Motor neuron (in vitro differentiated cells): ENCODE measurements around the gene BCAT1. TPM values are rescaled to one million over a fixed set of nuclear protein-coding genes. Genes with fewer than 3 reads are reported as not detected.
"Not testable (repeated sequence)": the region's sequence is repeated elsewhere in the genome, so short reads cannot be mapped to it uniquely, and the experiment has no call there.

Experiments used
- ATAC-seq, 8 experiments: fragments of 200-7000 bp; cut with Tn5 transposase; replicated peaks in 6 of 8; 2 replicates each; pipeline ENCODE4 v1.8.0; 2021; ENCODE audit warnings: mild to moderate bottlenecking in 8 of 8, moderate library complexity in 8 of 8
- H3K27ac ChIP-seq, 2 donors: fragments of 250-450 bp; sonication (Bioruptor Pico); 2 replicates each; pipeline ENCODE4 v1.9.0; 2021; ENCODE audit warnings: antibody characterized with exemption in 2 of 2, mild to moderate bottlenecking in 2 of 2, moderate library complexity in 1 of 2
- H3K4me1 ChIP-seq, 2 donors: fragments of 250-450 bp; sonication (Bioruptor Pico); replicated peaks in 1 of 2; 2 replicates each; pipeline ENCODE4 v1.6.1; 2021; ENCODE audit warnings: antibody characterized with exemption in 2 of 2, mild to moderate bottlenecking in 2 of 2, moderate library complexity in 1 of 2
- H3K4me3 ChIP-seq, 5 donors: fragments of 250-450 bp; sonication (Bioruptor Pico); 2 replicates each; pipeline ENCODE4 v1.9.0; 2021; ENCODE audit warnings: antibody characterized with exemption in 5 of 5, mild to moderate bottlenecking in 5 of 5, moderate library complexity in 4 of 5
- WGBS, 10 experiments: fragments of 450-650 bp; shearing (Covaris generic); methylation state at CpG; one replicate each; pipeline ENCODE4 v1.0.0; 2022; 5-methylcytosine and 5-hydroxymethylcytosine counted together
- in situ Hi-C, 9 experiments: fragments of 400-800 bp; cut with MboI; loops; one replicate each; pipeline ENCODE4 v1.15.0; 2021; ENCODE audit warnings: low sequenced_read_pairs in 9 of 9, low pct_unique_long_range_greater_than_20kb in 2 of 9; ENCODE audit not compliant: unreplicated experiment in 9 of 9
- total RNA-seq, 8 experiments: library from RNA; unstranded; fragments of 300-600 nt; gene quantifications; 2 replicates each; pipeline versions ENCODE4 v1.2.3 to v1.2.4, GENCODE V29; 2022

Gene BCAT1
- total RNA-seq, 8 experiments from 2014 or later = 3.1 to 181 (median 97.1) TPM

DNA sequence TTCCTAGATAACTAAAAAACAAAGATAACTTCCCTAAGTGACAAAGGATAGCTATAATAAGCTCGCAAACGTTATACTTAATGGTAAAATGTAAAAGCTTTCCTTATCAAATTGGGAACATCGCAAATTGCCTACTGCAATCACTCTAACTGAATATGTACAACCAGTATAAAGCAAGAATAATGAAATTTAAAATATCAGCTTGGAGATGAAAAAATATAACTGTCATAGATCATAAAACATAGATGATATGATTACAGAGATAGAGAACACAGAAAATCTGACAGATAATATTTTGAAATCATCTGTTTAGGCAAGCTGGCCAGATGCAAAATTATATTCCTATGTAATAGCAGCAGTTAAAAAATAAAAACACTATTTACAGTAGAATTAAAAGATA is 64.0 kb downstream of the BCAT1 start:
- in situ Hi-C loops = no loop called here
- no peak for ATAC-seq
- no peak overlapping the region for H3K4me3 ChIP-seq
- 80 to 100% (median 96%) methylated on average over 2 to 3 of the region's 3 CpGs; no CpG with 5 or more reads in 1 of the 10 experiments for WGBS, 10 experiments
- H3K4me1 ChIP-seq = no peaks in the 10 kb centered on the region
- no peak overlapping the region for H3K27ac ChIP-seq

DNA sequence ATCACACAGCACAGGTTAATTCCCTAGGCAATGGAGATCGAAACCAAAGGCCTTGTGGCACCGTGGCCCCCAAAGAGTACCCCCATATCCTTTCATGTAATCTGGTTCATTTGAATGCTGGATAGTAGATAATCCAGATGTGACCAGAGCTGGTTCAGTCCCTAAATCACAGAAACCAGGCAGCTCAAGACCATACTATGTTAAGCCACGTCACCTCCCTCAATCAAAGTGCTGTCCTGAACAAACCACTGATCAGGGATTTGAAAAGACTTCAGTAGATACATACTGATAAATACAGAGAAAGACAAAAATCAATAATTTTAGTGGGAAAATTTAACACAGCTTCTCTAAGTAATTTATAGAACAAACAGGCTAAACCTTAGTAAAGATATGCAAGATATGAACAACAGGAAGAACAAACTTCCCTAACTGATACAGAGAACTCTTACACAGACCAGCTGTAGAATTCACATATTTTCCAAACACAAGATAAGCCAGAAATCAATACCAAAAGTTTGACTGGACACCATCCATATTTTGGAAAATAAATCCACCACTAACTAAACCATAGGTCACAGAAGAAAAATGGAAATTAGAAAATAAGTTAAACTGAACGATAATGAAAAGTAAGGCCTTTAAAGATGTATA is 67.1 kb downstream of the BCAT1 start:
- 72 to 100% (median 98%) methylated on average over 1 to 4 of the region's 4 CpGs; no CpG with 5 or more reads in 1 of the 10 experiments for WGBS, 10 experiments
- no peak for ATAC-seq
- H3K4me1 ChIP-seq = no peaks in the 10 kb centered on the region
- no peak overlapping the region for H3K27ac ChIP-seq
- in situ Hi-C loops = no loop called here
- no peak overlapping the region for H3K4me3 ChIP-seq

DNA sequence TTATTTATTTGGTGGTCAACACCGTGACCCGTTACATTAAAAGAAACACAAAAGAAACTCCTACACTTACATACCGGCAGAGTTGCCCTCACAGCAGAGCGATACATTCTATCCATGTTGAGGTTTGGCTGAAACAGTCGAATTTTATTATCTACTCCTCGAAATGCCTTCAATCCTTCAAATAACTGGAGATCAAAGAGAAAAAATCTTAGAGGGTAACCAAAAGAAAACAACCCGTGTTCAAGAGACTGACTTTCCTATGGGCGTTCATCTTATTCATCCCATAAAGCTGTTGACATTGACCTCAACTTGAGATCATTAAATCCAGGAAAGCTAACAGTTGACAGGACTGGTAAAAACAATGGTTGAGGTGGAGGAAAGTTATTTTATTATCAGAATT is 67.7 kb downstream of the BCAT1 start:
- Histone ChIP-seq H3K4me3 (no peak overlapping the region), H3K4me1 (no peaks in the 10 kb centered on the region), H3K27ac (no peak overlapping the region)
- in situ Hi-C loops = no loop called here
- 77 to 100% (median 94%) methylated on average over 2 to 8 of the region's 8 CpGs for WGBS, 10 experiments
- ATAC-seq = no peak

DNA sequence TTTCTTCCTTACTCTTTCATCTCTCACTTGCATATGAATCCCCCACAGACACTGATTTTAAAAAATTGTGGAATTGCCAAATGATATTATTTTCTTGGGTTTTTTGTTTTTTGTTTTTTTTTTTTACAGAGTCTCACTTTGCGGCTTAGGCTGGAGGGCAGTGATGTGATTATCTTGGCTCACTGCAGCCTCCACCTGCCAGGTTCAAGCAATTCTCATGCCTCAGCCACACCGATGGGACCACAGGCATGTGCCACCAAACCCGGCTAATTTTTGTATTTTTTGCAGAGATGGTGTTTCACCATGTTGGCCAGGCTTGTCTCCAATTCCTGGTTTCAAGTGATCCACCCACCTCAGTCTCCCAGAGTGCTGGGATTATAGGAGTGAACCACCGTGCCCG is 68.2 kb downstream of the BCAT1 start:
- no peak for ATAC-seq
- WGBS, 10 experiments = 87 to 100% (median 100%) methylated on average over 1 to 5 of the region's 5 CpGs

DNA sequence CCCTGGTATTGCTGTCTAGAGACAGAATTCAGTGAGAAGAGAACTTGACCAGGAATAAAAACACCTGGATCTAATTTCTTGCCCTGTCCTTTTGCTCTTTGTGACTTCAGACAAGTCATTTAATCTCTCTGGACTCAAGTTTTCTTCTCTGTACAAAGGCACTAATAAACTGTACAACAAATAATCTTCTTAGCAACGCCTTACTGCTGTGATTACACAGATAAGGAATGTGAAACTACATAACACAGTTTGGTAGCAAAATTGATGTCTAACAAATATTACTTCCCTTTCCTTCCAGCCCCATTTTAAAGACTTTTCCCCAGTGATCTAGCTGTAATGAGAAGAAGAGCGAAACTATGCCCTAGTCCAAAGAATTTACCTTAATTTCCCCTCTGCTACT is 69.3 kb downstream of the BCAT1 start:
- no peak overlapping the region for H3K27ac ChIP-seq
- ATAC-seq = peak in 1 of 8 experiments; percentile 51
- WGBS, 10 experiments = 39 to 100% (median 95%) methylated on average over 1 to 2 of the region's 2 CpGs; no CpG with 5 or more reads in 2 of the 10 experiments
- no peak overlapping the region for H3K4me3 ChIP-seq
- H3K4me1 ChIP-seq = no peaks in the 10 kb centered on the region
- in situ Hi-C loops = no loop called here

More for the DNA sequence above, 68.2 kb downstream of the BCAT1 start:
- in situ Hi-C loops = no loop called here
- Histone ChIP-seq H3K27ac (no peak overlapping the region), H3K4me1 (no peaks in the 10 kb centered on the region), H3K4me3 (no peak overlapping the region)

DNA sequence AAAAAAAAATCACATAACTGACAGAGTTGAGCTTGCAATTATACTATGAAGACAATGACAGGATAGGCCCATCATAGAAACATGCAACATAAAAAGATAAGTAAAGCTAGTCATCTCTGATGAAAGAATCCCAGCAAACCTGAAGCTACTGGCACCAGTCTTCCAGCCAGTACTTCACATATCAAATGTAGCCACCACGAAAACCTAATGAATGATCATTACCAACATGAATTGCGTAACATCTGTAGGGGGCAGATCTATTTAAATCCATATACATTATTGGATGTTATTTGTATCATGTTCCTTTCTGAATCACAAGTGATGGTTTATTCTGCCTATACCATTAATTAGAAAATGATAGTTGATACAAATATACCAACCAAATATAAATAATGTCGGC is 73.9 kb downstream of the BCAT1 start:
- ATAC-seq = no peak
- in situ Hi-C loops = no loop called here

DNA sequence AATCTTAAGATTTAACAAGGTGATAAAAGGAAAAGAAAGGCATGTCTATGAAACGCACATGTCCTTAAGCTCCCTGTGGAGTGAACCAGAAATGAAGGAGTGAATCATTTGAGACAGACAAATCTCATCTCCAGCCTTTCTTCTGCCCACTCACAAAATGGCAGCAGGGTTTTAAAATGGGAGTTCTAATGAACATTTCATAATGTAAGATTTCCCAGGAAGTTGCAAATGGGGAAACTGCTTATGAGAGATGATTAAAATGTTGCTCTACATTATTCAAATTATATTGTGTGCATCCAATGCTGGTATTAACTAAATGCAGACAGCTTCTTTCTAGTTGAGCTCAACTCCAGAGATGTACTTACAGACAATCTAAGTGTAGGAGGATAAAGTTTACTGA is 76.7 kb downstream of the BCAT1 start:
- WGBS, 10 experiments = 69 to 100% (median 82%) methylated on average over 1 of the region's 1 CpG; no CpG with 5 or more reads in 1 of the 10 experiments
- Histone ChIP-seq H3K4me3 (no peak overlapping the region), H3K27ac (no peak overlapping the region), H3K4me1 (no peaks in the 10 kb centered on the region)
- in situ Hi-C loops = no loop called here
- no peak for ATAC-seq

More for the DNA sequence above, 73.9 kb downstream of the BCAT1 start:
- no peaks in the 10 kb centered on the region for H3K4me1 ChIP-seq
- H3K27ac ChIP-seq = no peak overlapping the region
- WGBS, 10 experiments = 92 to 100% (median 100%) methylated on average over 1 to 3 of the region's 3 CpGs; no CpG with 5 or more reads in 1 of the 10 experiments
- no peak overlapping the region for H3K4me3 ChIP-seq

DNA sequence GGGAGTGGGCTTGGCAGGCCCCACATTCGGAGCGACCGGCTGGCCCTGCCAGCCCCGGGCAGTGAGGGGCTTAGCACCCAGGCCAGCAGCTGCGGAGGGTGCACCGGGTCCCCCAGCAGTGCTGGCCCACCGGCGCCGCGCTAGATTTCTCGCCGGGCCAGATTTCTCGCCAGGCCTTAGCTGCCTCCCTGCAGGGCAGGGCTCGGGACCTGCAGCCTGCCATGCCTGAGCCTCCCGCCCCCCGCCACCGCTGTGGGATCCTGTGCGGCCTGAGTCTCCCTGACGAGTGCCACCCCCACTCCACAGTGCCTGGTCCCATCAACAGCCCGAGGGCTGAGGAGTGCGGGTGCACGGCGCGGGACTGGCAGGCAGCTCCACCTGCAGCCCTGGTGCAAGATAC is 82.8 kb downstream of the BCAT1 start:
- H3K27ac ChIP-seq, in situ Hi-C loops, ATAC-seq, H3K4me3 ChIP-seq, H3K4me1 ChIP-seq: not testable (repeated sequence)
- WGBS, 10 experiments = 93 to 100% methylated on average over 1 to 3 of the region's 24 CpGs; no CpG with 5 or more reads in 8 of the 10 experiments

DNA sequence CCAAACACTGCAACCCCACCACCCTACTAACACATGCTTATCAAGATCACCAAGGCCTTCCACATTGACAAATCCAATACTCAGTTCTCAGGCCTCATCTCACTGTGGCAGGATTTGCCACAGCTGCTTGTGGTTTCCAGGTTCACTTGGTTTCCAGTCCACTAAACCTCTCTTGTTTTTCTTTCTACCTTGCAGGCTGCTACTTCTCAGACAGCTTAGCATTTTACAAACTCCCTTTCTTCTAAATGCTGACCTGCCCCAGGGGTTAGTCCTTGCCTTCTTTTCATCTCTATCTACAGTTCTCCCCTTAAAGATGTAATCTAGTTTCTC is 84.1 kb downstream of the BCAT1 start:
- Histone ChIP-seq H3K4me3 (no peak overlapping the region), H3K4me1 (no peaks in the 10 kb centered on the region), H3K27ac (no peak overlapping the region)
- in situ Hi-C loops = no loop called here
- ATAC-seq = no peak

DNA sequence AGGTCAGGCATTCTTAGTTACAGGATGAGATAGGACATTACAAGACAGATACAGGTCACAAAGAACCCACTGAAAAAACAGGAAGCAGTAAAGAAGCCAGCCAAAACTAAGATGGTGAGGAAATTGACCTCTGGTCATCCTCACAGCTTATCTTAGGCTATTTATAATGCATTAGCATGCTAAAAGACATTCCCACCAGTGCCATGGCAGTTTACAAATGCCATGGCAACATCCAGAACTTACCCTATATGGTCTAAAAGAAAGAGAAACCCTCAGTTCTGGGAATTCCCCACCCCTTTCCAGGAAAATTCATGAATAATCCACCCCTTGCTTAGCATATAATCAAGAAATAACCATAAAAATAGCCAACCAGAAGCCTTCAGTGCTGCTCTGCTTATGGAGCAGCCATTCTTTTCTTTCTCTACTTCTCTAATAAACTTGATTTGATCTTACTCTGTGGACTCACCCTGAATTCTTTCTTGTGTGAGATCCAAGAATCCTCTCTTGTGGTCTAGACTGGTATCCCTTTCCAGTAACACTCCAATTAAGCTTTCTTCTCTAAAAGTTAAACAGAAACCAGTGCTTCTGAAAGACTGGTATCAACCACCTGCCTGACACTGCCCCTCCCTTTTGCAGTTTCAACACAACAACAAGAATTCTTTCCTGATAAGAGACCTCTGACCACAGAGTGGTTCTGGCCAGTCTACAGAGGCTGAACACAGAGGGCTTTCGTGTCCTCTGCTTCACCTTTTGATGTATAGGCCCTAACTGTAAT is 86.9 kb downstream of the BCAT1 start:
- H3K27ac ChIP-seq = peak overlapping the region in 1 of 2 donors; percentile 45
- H3K4me1 ChIP-seq = no peaks in the 10 kb centered on the region
- H3K4me3 ChIP-seq = no peak overlapping the region
- WGBS, 10 experiments = 60 to 100% (median 84%) methylated on average over 1 of the region's 1 CpG; no CpG with 5 or more reads in 4 of the 10 experiments
- in situ Hi-C loops = no loop called here
- ATAC-seq = peak in 5 of 8 experiments; percentile 8 to 90 (median 80)

DNA sequence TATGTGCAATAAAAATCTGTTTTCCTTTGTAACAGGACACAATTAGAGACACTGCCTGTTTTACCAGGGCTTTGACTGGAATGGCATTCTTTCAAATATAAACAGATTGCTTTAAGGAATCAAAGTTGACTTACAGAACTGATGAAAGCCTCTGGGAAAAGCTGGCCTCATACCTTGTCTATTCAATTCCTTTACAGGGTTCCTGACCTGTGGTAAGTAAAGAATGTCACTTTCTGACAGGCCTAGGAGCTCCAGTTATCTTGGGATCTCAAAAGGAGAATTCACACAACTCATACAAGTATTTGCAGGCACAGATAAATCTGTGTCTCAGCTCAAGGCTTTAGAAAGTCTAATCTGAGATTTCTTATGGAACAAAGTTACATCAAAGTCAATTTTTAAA is 88.4 kb downstream of the BCAT1 start:
- Histone ChIP-seq H3K27ac (no peak overlapping the region), H3K4me1 (no peaks in the 10 kb centered on the region), H3K4me3 (no peak overlapping the region)
- in situ Hi-C loops = no loop called here
- no peak for ATAC-seq

DNA sequence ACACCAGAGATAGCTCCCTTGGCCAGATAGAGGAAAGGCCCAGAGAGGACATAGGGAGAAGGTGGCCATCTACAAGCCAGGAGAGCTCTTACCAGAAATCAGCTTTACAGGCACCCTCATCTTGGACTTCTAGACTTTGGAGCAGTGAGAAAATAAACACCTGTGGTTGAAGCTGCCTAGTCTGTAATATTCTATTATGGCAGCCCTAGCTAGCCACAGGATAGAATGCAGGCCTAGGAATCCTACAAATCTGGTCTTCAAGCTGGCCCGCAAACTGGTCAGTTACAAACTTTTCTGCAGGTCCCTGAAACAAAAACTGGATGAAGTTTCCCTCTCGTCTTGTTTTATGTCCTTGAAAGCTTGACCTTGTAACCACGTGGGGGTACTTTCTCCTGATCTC is 92.4 kb downstream of the BCAT1 start:
- in situ Hi-C loops = no loop called here
- no peak for ATAC-seq
- 63 to 100% (median 100%) methylated on average over 1 to 3 of the region's 3 CpGs; no CpG with 5 or more reads in 5 of the 10 experiments for WGBS, 10 experiments

DNA sequence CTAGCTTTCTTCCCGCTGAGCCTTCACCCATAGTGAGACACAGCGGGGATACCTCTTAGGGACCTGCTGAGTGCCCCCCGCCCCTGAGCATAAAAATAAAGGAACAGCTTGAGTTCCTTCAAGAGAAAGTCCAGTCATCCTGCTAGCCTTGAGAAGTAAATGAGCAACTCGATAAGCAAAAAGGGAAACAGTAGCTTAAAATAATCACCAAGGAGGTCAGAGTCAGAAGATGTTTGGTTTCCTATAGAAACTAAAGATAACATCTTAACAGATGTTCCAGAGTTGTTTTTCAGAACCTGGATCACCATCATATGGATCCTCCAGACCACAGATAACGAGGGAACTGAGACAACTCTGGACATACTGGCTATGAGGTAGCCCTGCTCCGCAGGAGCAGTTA is 94.0 kb downstream of the BCAT1 start:
- WGBS, 10 experiments = 64 to 100% (median 91%) methylated on average over 1 to 5 of the region's 6 CpGs
- H3K4me1 ChIP-seq = no peaks in the 10 kb centered on the region

More for the DNA sequence above, 92.4 kb downstream of the BCAT1 start:
- Histone ChIP-seq H3K27ac (no peak overlapping the region), H3K4me3 (no peak overlapping the region), H3K4me1 (no peaks in the 10 kb centered on the region)

DNA sequence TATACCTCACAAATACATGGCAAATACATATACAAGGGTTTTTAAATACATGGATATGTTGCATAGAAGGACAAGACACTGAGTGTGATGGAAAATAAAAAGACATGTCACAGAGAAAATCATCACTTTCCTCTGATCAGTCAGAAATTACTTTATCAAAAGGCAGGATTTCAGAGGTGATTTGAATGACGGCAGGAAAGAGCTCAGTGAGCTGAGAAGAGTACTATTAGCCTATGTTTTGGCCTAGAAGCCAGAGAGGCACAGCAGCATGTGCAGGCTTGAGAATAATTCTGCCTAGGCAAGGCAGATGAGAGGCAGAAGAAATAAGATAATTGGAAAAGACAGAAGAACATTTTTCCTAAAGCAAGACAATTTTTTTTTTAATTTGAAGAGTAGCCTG is 94.9 kb downstream of the BCAT1 start:
- in situ Hi-C loops = no loop called here
- Histone ChIP-seq H3K4me3 (no peak overlapping the region), H3K4me1 (no peaks in the 10 kb centered on the region), H3K27ac (no peak overlapping the region)
- peak in 4 of 8 experiments; percentile 37 to 59 (median 48) for ATAC-seq
- 77 to 100% (median 88%) methylated on average over 1 of the region's 1 CpG; no CpG with 5 or more reads in 4 of the 10 experiments for WGBS, 10 experiments

More for the DNA sequence above, 94.0 kb downstream of the BCAT1 start:
- no peak for ATAC-seq
- in situ Hi-C loops = no loop called here
- H3K4me3 ChIP-seq = no peak overlapping the region
- no peak overlapping the region for H3K27ac ChIP-seq
